ENCODE measurements around the gene KRT13.

Gene KRT13

GRCh38 chr17:41480136-41480535 is 25.3 kb downstream of the KRT13 start:
- Histone ChIP-seq H3K9ac (ENCODE audit: low read length in 2 of 2) (no peak overlapping the region), H3K4me1 (ENCODE audit: control insufficient read depth, insufficient read depth, low read length) (no peaks in the 10 kb centered on the region), H3K9me3 (ENCODE audit: control insufficient read depth in 2 of 2, low read length in 2 of 2) (no peaks in the 10 kb centered on the region), H3K27ac (ENCODE audit: low read length) (no peak overlapping the region), H3K27me3 (ENCODE audit: control insufficient read depth in 1 of 2, insufficient read depth in 2 of 2, low read length in 2 of 2) (no peaks in the 10 kb centered on the region), H3K36me3 (ENCODE audit: control insufficient read depth in 2 of 2, insufficient read depth in 2 of 2, low read length in 2 of 2) (no peaks in the 10 kb centered on the region), H3K4me3 (ENCODE audit: low read length in 2 of 2) (no peak overlapping the region)

- H3K9me3 ChIP-seq (ENCODE audit: control insufficient read depth in 2 of 2, low read length in 2 of 2), result no peaks in the 10 kb centered on the region
- H3K27ac ChIP-seq (ENCODE audit: low read length), result no peak overlapping the region
- no peaks in the 10 kb centered on the region for H3K27me3 ChIP-seq (ENCODE audit: control insufficient read depth in 1 of 2, insufficient read depth in 2 of 2, low read length in 2 of 2)
- H3K9ac ChIP-seq (ENCODE audit: low read length in 2 of 2), result no peak overlapping the region
- no peak overlapping the region for H3K4me3 ChIP-seq (ENCODE audit: low read length in 2 of 2)
- H3K4me1 ChIP-seq (ENCODE audit: control insufficient read depth, insufficient read depth, low read length), result no peaks in the 10 kb centered on the region
- no peaks in the 10 kb centered on the region for H3K36me3 ChIP-seq (ENCODE audit: control insufficient read depth in 2 of 2, insufficient read depth in 2 of 2, low read length in 2 of 2)
These were observed 27.2 kb downstream of the KRT13 start for GRCh38 chr17:41478237-41478636.

GRCh38 chr17:41476866-41477815 is 28.3 kb downstream of the KRT13 start:
- H3K4me3 ChIP-seq (ENCODE audit: low read length in 2 of 2), result no peak overlapping the region
- no peak overlapping the region for H3K27ac ChIP-seq (ENCODE audit: low read length)
- H3K4me1 ChIP-seq (ENCODE audit: control insufficient read depth, insufficient read depth, low read length), result no peaks in the 10 kb centered on the region
- H3K27me3 ChIP-seq (ENCODE audit: control insufficient read depth in 1 of 2, insufficient read depth in 2 of 2, low read length in 2 of 2), result no peaks in the 10 kb centered on the region
- no peaks in the 10 kb centered on the region for H3K9me3 ChIP-seq (ENCODE audit: control insufficient read depth in 2 of 2, low read length in 2 of 2)
- H3K36me3 ChIP-seq (ENCODE audit: control insufficient read depth in 2 of 2, insufficient read depth in 2 of 2, low read length in 2 of 2), result no peaks in the 10 kb centered on the region
- no peak overlapping the region for H3K9ac ChIP-seq (ENCODE audit: low read length in 2 of 2)

- no peak overlapping the region for H3K4me3 ChIP-seq (ENCODE audit: low read length in 2 of 2)
- peaks cover 0 to 5% of the 10 kb centered on the region in 2 donors for H3K9me3 ChIP-seq (ENCODE audit: control insufficient read depth in 2 of 2, low read length in 2 of 2)
- H3K4me1 ChIP-seq (ENCODE audit: control insufficient read depth, insufficient read depth, low read length), result no peaks in the 10 kb centered on the region
- no peaks in the 10 kb centered on the region for H3K36me3 ChIP-seq (ENCODE audit: control insufficient read depth in 2 of 2, insufficient read depth in 2 of 2, low read length in 2 of 2)
- H3K27ac ChIP-seq (ENCODE audit: low read length), result no peak overlapping the region
- H3K27me3 ChIP-seq (ENCODE audit: control insufficient read depth in 1 of 2, insufficient read depth in 2 of 2, low read length in 2 of 2), result no peaks in the 10 kb centered on the region
- H3K9ac ChIP-seq (ENCODE audit: low read length in 2 of 2), result no peak overlapping the region
These were observed 30.0 kb downstream of the KRT13 start for GRCh38 chr17:41475421-41475820.

- H3K9ac ChIP-seq (ENCODE audit: low read length in 2 of 2), result no peak overlapping the region
- no peak overlapping the region for H3K27ac ChIP-seq (ENCODE audit: low read length)
These were observed 30.5 kb downstream of the KRT13 start for GRCh38 chr17:41474863-41475262.

GRCh38 chr17:41468346-41468745 is 37.1 kb downstream of the KRT13 start:
- Histone ChIP-seq H3K36me3 (ENCODE audit: control insufficient read depth in 2 of 2, insufficient read depth in 2 of 2, low read length in 2 of 2) (no peaks in the 10 kb centered on the region), H3K27ac (ENCODE audit: low read length) (no peak overlapping the region), H3K9me3 (ENCODE audit: control insufficient read depth in 2 of 2, low read length in 2 of 2) (peaks cover 0 to 5% of the 10 kb centered on the region in 2 donors), H3K27me3 (ENCODE audit: control insufficient read depth in 1 of 2, insufficient read depth in 2 of 2, low read length in 2 of 2) (no peaks in the 10 kb centered on the region), H3K4me3 (ENCODE audit: low read length in 2 of 2) (no peak overlapping the region), H3K9ac (ENCODE audit: low read length in 2 of 2) (no peak overlapping the region), H3K4me1 (ENCODE audit: control insufficient read depth, insufficient read depth, low read length) (peaks cover 3% of the 10 kb centered on the region)

More at GRCh38 chr17:41474863-41475262, 30.5 kb downstream of the KRT13 start:
- Histone ChIP-seq H3K27me3 (ENCODE audit: control insufficient read depth in 1 of 2, insufficient read depth in 2 of 2, low read length in 2 of 2) (no peaks in the 10 kb centered on the region), H3K4me1 (ENCODE audit: control insufficient read depth, insufficient read depth, low read length) (no peaks in the 10 kb centered on the region), H3K36me3 (ENCODE audit: control insufficient read depth in 2 of 2, insufficient read depth in 2 of 2, low read length in 2 of 2) (no peaks in the 10 kb centered on the region), H3K9me3 (ENCODE audit: control insufficient read depth in 2 of 2, low read length in 2 of 2) (peaks cover 0 to 5% of the 10 kb centered on the region in 2 donors), H3K4me3 (ENCODE audit: low read length in 2 of 2) (no peak overlapping the region)

- Histone ChIP-seq H3K27me3 (ENCODE audit: control insufficient read depth in 1 of 2, insufficient read depth in 2 of 2, low read length in 2 of 2) (no peaks in the 10 kb centered on the region), H3K9ac (ENCODE audit: low read length in 2 of 2) (no peak overlapping the region), H3K9me3 (ENCODE audit: control insufficient read depth in 2 of 2, low read length in 2 of 2) (peaks cover 0 to 5% of the 10 kb centered on the region in 2 donors), H3K36me3 (ENCODE audit: control insufficient read depth in 2 of 2, insufficient read depth in 2 of 2, low read length in 2 of 2) (no peaks in the 10 kb centered on the region), H3K27ac (ENCODE audit: low read length) (no peak overlapping the region), H3K4me1 (ENCODE audit: control insufficient read depth, insufficient read depth, low read length) (peaks cover 3% of the 10 kb centered on the region), H3K4me3 (ENCODE audit: low read length in 2 of 2) (no peak overlapping the region)
These were observed 37.9 kb downstream of the KRT13 start for GRCh38 chr17:41467561-41467960.

GRCh38 chr17:41466988-41467387 is 38.4 kb downstream of the KRT13 start, which contains the start of gene KRT32:
Gene KRT32 (minus strand): TSS chr17:41467386. CDS start chr17:41467325, 61 bp downstream.
- Histone ChIP-seq H3K4me1 (ENCODE audit: control insufficient read depth, insufficient read depth, low read length) (peaks cover 3% of the 10 kb centered on the region), H3K4me3 (ENCODE audit: low read length in 2 of 2) (no peak within 1 kb of the TSS), H3K36me3 (ENCODE audit: control insufficient read depth in 2 of 2, insufficient read depth in 2 of 2, low read length in 2 of 2) (no peaks in the 10 kb centered on the region), H3K27ac (ENCODE audit: low read length) (no peak within 1 kb of the TSS), H3K27me3 (ENCODE audit: control insufficient read depth in 1 of 2, insufficient read depth in 2 of 2, low read length in 2 of 2) (no peaks in the 10 kb centered on the region), H3K9me3 (ENCODE audit: control insufficient read depth in 2 of 2, low read length in 2 of 2) (peaks cover 0 to 4% of the 10 kb centered on the region in 2 donors), H3K9ac (ENCODE audit: low read length in 2 of 2) (no peak within 1 kb of the TSS)

GRCh38 chr17:41464682-41465081 is 40.7 kb downstream of the KRT13 start:
- H3K36me3 ChIP-seq (ENCODE audit: control insufficient read depth in 2 of 2, insufficient read depth in 2 of 2, low read length in 2 of 2), result no peaks in the 10 kb centered on the region
- no peak overlapping the region for H3K9ac ChIP-seq (ENCODE audit: low read length in 2 of 2)
- H3K4me1 ChIP-seq (ENCODE audit: control insufficient read depth, insufficient read depth, low read length), result peaks cover 3% of the 10 kb centered on the region
- no peaks in the 10 kb centered on the region for H3K27me3 ChIP-seq (ENCODE audit: control insufficient read depth in 1 of 2, insufficient read depth in 2 of 2, low read length in 2 of 2)
- no peaks in the 10 kb centered on the region for H3K9me3 ChIP-seq (ENCODE audit: control insufficient read depth in 2 of 2, low read length in 2 of 2)
- H3K27ac ChIP-seq (ENCODE audit: low read length), result no peak overlapping the region
- no peak overlapping the region for H3K4me3 ChIP-seq (ENCODE audit: low read length in 2 of 2)

GRCh38 chr17:41464173-41464572 is 41.2 kb downstream of the KRT13 start:
- H3K4me1 ChIP-seq (ENCODE audit: control insufficient read depth, insufficient read depth, low read length), result peaks cover 3% of the 10 kb centered on the region
- H3K9ac ChIP-seq (ENCODE audit: low read length in 2 of 2), result no peak overlapping the region
- no peak overlapping the region for H3K4me3 ChIP-seq (ENCODE audit: low read length in 2 of 2)
- no peaks in the 10 kb centered on the region for H3K36me3 ChIP-seq (ENCODE audit: control insufficient read depth in 2 of 2, insufficient read depth in 2 of 2, low read length in 2 of 2)
- no peaks in the 10 kb centered on the region for H3K27me3 ChIP-seq (ENCODE audit: control insufficient read depth in 1 of 2, insufficient read depth in 2 of 2, low read length in 2 of 2)
- H3K9me3 ChIP-seq (ENCODE audit: control insufficient read depth in 2 of 2, low read length in 2 of 2), result no peaks in the 10 kb centered on the region
- H3K27ac ChIP-seq (ENCODE audit: low read length), result no peak overlapping the region

- H3K27ac ChIP-seq (ENCODE audit: low read length), result no peak overlapping the region
- H3K4me1 ChIP-seq (ENCODE audit: control insufficient read depth, insufficient read depth, low read length), result peaks cover 3% of the 10 kb centered on the region
- H3K9me3 ChIP-seq (ENCODE audit: control insufficient read depth in 2 of 2, low read length in 2 of 2), result no peaks in the 10 kb centered on the region
- H3K36me3 ChIP-seq (ENCODE audit: control insufficient read depth in 2 of 2, insufficient read depth in 2 of 2, low read length in 2 of 2), result no peaks in the 10 kb centered on the region
- no peak overlapping the region for H3K9ac ChIP-seq (ENCODE audit: low read length in 2 of 2)
- no peaks in the 10 kb centered on the region for H3K27me3 ChIP-seq (ENCODE audit: control insufficient read depth in 1 of 2, insufficient read depth in 2 of 2, low read length in 2 of 2)
- H3K4me3 ChIP-seq (ENCODE audit: low read length in 2 of 2), result no peak overlapping the region
These were observed 41.7 kb downstream of the KRT13 start for GRCh38 chr17:41463746-41464145.
